ENCODE results near the gene SLC7A1. TPM values are rescaled to one million over a fixed set of nuclear protein-coding genes. Genes with fewer than 3 reads are reported as not detected.
A peak's percentile ranks its signal among the peaks of the same experiment; 100 is the strongest.

The SLC7A1 gene
- total and polyA plus RNA-seq, 3 donors from 2014 or later, result 21.4 to 35.7 (median 27.0) TPM

DNA sequence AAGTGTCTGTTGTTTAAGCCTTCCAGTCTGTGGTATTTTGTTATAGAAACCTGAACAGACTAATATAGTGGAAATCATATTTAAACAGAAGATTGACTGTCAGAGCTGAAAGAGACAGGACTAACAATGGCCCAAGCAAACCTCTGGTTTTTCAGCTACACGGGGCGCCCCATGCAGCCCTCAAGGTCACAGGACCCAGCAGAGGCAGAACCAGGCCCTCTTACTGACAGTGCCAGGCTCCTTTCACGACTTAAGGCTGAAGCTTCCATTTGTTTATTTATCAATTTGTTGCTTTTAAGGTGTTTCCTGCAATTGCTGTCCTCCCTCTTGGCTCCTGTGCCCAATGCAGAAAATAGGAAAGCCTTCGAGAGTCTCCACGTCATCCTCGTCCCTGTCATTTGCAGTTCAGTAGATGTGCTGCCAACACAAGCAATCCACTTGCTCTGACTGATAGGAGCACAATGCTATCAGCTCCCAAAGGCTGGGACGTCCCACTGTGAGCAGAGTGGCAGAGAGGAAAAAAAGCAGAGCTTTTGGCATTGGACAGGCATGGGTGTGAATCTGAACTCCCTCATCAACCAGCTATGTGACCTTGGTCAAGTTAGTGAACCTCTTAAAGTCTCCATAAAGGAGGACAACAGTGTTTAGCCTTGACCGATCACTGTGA is 10.5 kb upstream of the SLC7A1 start:
- intact Hi-C loops (cut with DNase I; ENCODE audit: low total_unique reads), result no loop called here
- no peak for TF ChIP-seq POLR2A (IDR thresholded peaks at IDR 0.05)
- TF ChIP-seq, protein P1, sequence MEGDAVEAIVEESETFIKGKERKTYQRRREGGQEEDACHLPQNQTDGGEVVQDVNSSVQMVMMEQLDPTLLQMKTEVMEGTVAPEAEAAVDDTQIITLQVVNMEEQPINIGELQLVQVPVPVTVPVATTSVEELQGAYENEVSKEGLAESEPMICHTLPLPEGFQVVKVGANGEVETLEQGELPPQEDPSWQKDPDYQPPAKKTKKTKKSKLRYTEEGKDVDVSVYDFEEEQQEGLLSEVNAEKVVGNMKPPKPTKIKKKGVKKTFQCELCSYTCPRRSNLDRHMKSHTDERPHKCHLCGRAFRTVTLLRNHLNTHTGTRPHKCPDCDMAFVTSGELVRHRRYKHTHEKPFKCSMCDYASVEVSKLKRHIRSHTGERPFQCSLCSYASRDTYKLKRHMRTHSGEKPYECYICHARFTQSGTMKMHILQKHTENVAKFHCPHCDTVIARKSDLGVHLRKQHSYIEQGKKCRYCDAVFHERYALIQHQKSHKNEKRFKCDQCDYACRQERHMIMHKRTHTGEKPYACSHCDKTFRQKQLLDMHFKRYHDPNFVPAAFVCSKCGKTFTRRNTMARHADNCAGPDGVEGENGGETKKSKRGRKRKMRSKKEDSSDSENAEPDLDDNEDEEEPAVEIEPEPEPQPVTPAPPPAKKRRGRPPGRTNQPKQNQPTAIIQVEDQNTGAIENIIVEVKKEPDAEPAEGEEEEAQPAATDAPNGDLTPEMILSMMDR (IDR thresholded peaks at IDR 0.05), result no peak
- no peaks in the 10 kb centered on the region for H3K4me1 ChIP-seq
- no peaks in the 10 kb centered on the region for H3K36me3 ChIP-seq (ENCODE audit: low read depth, missing control alignments)
- H3K9me3 ChIP-seq, result no peaks in the 10 kb centered on the region
- no peak overlapping the region for H3K4me3 ChIP-seq
- H3K27me3 ChIP-seq, result no peaks in the 10 kb centered on the region
- H3K27ac ChIP-seq, result peak overlapping the region; percentile 50 to 67
- 68 to 74% methylated on average over 8 of the region's 8 CpGs for WGBS, 2 donors
- DNase-seq, result peak; percentile 78

DNA sequence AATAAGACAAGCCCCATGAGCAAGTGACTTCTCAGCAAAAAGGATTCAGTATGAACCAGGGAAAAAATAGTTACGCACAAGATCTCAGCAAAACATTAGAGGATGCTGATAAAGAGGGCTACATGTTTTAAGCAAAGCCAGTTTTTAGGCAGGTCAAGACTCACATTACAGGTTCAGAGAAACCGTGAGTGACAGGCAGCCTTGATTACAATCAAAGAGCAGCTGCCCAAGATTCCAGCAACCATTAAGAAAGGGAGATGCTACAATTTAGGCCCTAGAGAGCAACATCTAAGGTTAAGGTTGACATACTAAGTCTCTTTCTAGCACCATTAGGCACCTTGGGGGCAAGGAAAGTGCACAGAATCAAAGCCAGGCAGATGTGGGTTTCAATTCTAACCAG is 2.8 kb upstream of the SLC7A1 start:
- no peak overlapping the region for H3K4me3 ChIP-seq
- no peak overlapping the region for H3K27ac ChIP-seq
- WGBS, 2 donors, result 86 to 88% methylated on average over 2 of the region's 2 CpGs
- DNase-seq, result no peak
- no peaks in the 10 kb centered on the region for H3K27me3 ChIP-seq
- no peaks in the 10 kb centered on the region for H3K4me1 ChIP-seq
- no peaks in the 10 kb centered on the region for H3K36me3 ChIP-seq (ENCODE audit: low read depth, missing control alignments)
- TF ChIP-seq POLR2A (IDR thresholded peaks at IDR 0.05), result no peak
- TF ChIP-seq, protein P1 (IDR thresholded peaks at IDR 0.05), result no peak
- no peaks in the 10 kb centered on the region for H3K9me3 ChIP-seq
- intact Hi-C loops (cut with DNase I; ENCODE audit: low total_unique reads), result no loop called here

DNA sequence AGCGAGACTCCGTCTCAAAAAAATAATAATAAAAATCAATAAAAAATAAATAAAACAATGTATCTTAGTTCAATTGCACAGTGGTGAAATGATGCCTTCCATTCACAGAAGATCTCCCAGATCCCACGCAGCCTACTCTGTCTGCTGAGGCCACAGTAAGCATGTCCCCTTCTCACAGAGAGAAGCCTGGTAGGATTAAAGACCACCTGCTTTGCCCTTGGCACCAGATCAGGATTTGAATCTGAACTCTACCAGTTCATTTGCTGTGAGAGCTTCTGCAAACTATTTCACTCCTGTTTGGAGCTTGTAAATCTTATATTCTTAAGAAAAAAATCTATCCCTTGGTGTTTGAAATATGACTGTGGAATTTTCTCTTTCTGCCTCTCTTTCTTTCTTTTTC is 2.2 kb upstream of the SLC7A1 start:
- no peak for TF ChIP-seq POLR2A (IDR thresholded peaks at IDR 0.05)
- TF ChIP-seq, protein P1 (IDR thresholded peaks at IDR 0.05), result no peak

DNA sequence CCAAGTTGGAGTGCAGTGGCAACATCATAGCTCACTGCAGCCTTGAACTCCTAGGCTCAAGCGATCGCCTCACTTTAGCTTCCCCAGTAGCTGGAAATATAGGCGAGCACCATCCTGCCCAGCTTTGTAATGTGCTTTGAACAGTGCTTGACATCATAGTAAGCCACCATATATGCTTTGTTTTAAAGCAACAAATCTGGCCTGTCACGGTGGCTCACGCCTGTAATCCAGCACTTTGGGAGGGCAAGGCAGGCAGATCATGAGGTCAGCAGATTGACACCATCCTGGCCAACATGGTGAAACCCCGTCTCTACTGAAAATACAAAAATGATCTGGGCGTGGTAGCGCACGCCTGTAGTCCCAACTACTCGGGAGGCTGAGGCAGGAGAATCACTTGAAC is 1.8 kb upstream of the SLC7A1 start:
- 91 to 92% methylated on average over 10 of the region's 10 CpGs for WGBS, 2 donors
- H3K27ac ChIP-seq, result no peak overlapping the region
- intact Hi-C loops (cut with DNase I; ENCODE audit: low total_unique reads), result no loop called here
- no peak overlapping the region for H3K4me3 ChIP-seq
- no peaks in the 10 kb centered on the region for H3K27me3 ChIP-seq
- no peaks in the 10 kb centered on the region for H3K36me3 ChIP-seq (ENCODE audit: low read depth, missing control alignments)
- H3K9me3 ChIP-seq, result no peaks in the 10 kb centered on the region
- no peak for TF ChIP-seq POLR2A (IDR thresholded peaks at IDR 0.05)
- TF ChIP-seq, protein P1 (IDR thresholded peaks at IDR 0.05), result no peak
- DNase-seq, result no peak
- no peaks in the 10 kb centered on the region for H3K4me1 ChIP-seq

More for the DNA sequence above, 2.2 kb upstream of the SLC7A1 start:
- no peaks in the 10 kb centered on the region for H3K4me1 ChIP-seq
- H3K9me3 ChIP-seq, result no peaks in the 10 kb centered on the region
- DNase-seq, result no peak
- WGBS, 2 donors, result 96 to 98% methylated on average over 3 of the region's 3 CpGs
- intact Hi-C loops (cut with DNase I; ENCODE audit: low total_unique reads), result no loop called here
- no peak overlapping the region for H3K27ac ChIP-seq
- no peak overlapping the region for H3K4me3 ChIP-seq
- H3K36me3 ChIP-seq (ENCODE audit: low read depth, missing control alignments), result no peaks in the 10 kb centered on the region
- no peaks in the 10 kb centered on the region for H3K27me3 ChIP-seq

DNA sequence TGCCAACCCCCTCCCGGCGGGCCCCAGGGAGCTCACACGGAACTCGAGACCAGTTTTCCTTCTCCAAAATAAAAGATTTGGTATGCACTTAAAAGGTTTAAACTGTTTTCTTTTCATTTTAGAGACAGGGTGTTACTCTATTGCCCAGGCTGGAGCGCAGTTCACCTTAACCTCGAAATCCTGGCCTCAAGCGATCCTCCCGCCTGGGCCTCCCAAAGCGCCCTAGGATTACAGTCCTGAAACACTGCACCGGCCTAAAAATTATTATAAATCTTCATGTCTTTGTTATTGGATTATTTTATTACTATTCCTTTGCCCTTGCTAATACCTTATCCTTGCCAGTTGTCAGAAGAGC is 553 bp upstream of the SLC7A1 start:
- Histone ChIP-seq H3K27me3 (no peaks in the 10 kb centered on the region), H3K36me3 (ENCODE audit: low read depth, missing control alignments) (no peaks in the 10 kb centered on the region), H3K4me1 (no peaks in the 10 kb centered on the region), H3K9me3 (no peaks in the 10 kb centered on the region), H3K27ac (peak overlapping the region in 1 of 2 donors; percentile 91), H3K4me3 (peak overlapping the region; percentile 46 to 78)
- TF ChIP-seq POLR2A (IDR thresholded peaks at IDR 0.05), result no peak
- TF ChIP-seq, protein P1 (IDR thresholded peaks at IDR 0.05), result no peak
- WGBS, 2 donors, result 21 to 23% methylated on average over 10 of the region's 10 CpGs
- intact Hi-C loops (cut with DNase I; ENCODE audit: low total_unique reads), result no loop called here
- no peak for DNase-seq
